Activated CD8-positive, alpha-beta memory T cell treated with anti-CD3 and anti-CD28 coated beads, Interleukin-2, amount 50 U/mL, for 24 hours (primary cell): ENCODE measurements around the gene RIOK3.
"Not testable (repeated sequence)": the region's sequence is repeated elsewhere in the genome, so short reads cannot be mapped to it uniquely, and the experiment has no call there.

Experiments used
- DNase-seq: peaks from one replicate; pipeline ENCODE4 v3.0.0-alpha.2; 2020; ENCODE audit errors: extremely low read depth

RIOK3 gene

DNA sequence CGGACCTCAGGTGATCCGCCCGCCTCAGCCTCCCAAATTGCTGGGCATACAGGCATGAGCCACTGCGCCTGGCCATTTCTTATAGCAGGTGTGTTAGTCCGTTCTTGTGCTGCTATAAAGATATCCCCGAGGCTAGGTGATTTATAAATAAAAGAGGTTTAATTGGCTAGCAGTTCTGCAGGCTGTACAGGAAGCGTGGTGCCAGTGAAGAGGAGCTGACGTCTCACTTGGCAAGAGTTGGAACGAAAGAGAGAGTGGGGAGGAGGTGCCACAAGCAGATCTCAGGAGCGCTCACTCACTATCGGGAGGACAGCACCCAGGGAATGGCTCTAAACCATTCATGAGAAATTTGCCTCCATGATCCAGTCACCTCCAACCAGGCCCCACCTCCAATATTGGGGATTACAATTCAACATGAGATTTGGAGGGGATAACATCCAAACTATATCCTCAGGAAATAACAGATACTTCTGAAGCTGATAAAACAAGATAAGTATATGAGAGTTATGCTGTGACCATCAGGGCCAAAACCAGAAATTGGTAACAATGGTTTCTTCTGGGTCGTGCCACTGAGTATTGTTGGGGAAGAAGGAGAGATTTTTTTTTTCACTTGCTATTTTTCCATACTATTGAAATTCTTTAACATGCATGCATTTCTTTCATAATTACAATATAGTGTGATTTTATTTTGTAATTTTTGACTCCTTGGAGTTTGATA, 42.8 kb downstream of the RIOK3 start:
- DNase-seq, result no peak

DNA sequence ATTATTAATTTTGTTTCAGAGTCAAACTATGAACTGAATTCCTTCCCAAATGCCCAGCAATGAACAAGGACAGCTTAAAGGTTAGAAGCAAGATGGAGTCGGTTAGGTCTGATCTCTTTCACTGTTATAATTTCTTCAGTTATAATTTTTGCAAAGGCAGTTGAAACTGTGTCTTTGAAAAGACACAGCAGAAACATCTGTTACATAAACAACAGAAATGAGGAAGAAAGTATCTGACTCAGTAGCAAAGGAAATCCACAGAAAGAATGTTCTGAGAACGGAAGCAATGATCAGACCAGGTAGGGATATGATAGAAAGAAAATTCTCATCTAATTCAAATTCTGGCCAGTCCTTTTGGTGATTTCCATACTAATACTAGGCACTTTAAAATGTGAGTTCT, 45.0 kb downstream of the RIOK3 start:
- DNase-seq, result no peak

DNA sequence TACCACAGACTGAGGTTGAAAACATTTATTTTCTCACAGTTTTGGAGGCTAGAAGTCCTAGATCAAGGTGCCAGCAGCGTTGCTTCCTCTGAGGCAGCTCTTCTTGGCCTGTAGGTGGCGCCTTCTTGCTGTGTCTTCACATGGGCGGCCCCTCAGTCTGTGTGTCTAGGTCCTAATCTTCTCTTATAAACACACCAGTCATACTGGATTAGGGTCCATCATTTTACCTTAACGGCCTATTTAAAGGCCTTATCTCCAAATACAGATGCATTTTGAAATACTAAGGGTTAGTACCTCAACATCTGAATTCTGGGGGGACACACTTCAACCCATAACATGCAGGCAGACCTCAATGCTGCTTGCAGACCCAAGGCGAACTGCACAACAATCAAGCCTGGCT, 45.8 kb downstream of the RIOK3 start:
- peak; percentile 45 for DNase-seq

DNA sequence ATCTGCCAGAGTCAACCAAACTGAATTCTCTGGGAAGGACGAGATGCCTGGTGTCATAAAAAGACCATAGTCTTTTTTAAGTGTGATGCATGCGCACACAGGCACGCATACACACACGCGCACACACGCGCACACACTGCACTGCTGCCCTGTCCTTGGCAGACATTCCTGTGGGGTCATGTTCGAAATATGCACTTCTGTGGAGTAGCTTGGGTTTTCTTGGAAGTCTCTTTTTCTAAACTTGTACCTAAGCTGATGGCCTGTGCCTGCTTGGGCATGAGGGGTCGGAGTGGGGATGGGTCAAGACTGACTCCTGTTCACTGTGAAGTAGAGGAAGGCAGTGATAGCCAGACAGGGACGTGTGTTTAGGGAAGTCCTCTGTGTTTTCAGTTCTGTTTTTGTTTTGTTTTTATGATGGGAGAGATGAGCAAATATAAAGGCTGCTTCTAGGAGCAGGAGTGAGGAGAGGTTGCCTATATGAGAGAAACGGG, 46.2 kb downstream of the RIOK3 start:
- DNase-seq, result no peak

DNA sequence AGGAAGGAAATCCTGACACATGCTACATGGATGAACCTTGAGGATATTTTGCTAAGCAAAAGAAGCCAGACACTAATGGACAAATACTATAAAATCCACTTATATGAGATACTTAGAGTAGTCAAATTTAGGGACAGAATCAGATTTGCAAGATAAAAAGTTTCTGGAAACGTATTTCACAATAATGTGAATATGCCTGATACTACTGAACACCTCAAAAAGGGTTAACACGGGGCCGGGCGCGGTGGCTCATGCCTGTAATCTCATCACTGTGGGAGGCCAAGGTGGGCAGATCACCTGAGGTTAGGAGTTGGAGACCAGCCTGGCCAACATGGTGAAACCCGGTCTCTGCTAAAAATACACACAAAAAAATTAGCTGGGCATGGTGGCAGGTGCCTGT, 48.5 kb downstream of the RIOK3 start:
- no peak for DNase-seq

DNA sequence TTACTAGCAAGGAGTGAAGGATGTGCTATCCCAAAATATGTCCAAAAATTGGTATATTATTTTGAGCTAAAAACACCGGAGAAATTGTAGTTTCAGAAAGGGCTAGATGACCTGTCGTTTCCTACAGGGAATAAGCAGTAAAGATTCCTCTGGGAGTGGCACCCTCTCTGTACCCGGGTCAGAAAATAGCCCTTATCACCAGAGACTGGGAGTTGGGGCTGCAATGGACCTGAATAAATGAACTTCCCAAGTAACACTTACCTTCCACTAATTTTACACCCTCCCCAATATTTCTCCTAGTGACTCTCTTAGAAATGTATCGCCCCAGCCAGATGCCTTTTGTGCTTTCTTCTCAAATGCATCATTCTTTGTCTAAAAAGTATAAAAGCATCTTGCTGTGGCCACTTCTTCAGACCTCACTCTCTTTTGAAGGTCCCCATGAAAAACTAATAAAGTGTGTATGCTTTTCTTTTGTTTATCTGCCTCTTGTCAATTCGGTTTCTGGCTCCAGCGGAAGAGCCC, 49.5 kb downstream of the RIOK3 start:
- DNase-seq, result no peak

DNA sequence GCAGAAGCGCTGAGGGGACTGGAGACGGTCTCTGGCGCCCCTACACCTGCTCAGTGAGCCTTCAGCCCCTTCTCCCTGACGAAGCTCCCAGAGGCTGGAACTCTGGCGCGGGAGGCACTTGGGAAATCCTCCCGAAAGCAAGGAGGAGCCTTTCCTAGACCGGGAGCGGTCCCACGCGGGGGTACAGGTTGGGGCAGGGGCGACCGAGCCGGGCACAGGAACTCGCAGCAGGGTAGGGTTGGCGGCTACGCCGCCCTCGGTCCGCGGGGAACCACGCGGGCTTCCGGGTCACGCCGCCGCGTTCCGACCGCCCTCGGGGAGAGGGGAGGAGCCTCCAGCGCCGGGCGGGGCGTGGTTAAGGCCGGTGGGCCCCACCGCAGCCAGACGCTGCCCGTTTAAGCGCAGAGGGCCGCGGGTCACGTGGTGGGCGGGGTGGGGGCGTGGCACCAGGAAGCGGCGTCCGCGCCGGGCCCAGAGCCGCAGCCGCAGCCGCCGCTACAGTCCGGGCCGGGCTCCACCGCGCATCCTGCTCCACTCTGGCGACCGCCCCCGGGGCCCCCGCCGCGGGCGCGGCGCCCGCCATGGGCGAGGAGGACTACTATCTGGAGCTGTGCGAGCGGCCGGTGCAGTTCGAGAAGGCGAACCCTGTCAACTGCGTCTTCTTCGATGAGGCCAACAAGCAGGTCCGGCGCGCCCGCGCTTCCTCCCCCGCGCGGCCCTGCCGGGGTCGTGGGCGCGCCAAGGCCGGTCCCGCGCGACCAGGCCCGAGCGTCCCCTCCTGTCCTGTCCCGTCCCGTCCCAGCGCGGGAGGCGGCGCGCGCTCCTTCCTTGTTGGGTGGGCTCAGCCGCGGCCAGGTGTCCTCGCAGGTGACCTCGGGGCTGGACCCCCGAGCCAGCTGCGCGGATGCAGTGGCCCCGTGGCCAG, 50.2 kb downstream of the RIOK3 start, which contains the start of gene RMC1:
TSS of gene RMC1 (plus strand) at position 474 of the 925 bp plus-strand sequence. CDS start at position 582, 108 bp downstream.
- DNase-seq, result peak; percentile 90

DNA sequence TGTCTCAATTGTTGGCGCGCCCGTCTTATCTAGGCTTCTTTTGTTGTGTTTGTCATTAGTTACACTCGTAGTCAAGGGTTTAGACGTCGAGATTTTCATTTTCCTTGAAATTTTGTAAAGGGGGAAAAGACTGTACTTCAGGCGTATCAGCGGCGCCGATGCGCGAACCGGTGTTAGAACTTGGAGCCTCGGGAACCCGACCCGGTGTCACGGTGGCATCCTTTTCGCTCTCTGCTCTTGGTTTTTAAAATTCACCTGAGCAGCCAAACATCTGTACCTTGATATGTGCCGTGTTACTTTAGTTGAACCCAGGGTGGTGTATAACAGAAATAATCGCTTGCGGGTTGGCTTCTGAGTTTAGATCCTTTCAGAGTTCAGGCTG, 50.9 kb downstream of the RIOK3 start:
- DNase-seq, result no peak

DNA sequence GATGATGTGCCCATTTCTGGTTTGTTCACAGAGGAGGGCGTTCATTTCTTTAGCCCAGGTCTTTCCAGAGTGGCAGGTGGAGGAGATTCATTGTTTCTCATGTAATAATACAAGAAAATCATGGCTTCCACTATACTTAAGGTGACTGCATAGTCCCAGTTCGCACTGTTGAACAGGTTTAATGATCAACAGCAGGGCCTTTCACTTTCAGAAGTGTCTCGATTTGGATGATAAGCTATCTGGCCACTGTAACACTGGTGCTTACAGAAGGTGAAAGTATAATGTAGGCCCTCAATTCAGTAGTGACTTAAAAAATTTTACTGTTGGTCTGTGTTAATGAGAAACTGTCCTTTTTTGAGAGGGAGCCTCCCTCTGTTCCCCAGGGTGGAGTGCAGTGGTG, 51.6 kb downstream of the RIOK3 start:
- no peak for DNase-seq

DNA sequence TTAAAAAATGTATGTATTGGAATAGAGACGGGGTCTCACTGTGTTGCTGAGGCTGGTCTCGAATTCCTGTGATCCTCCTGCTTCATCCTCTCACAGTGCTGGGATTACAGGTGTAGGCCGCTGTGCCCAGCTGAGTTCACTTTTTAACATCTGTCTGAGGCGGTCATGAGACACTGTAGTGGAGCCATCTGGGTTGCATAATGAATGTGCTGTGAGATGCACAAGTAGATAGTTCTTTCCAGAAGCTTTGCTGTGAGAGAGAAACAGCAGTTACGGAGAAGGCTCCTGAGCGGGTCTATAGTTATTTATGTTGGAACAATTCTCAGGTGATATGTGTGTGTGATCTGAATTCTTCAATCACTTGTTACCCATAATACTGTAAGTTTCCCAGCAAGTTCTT, 53.3 kb downstream of the RIOK3 start:
- no peak for DNase-seq

DNA sequence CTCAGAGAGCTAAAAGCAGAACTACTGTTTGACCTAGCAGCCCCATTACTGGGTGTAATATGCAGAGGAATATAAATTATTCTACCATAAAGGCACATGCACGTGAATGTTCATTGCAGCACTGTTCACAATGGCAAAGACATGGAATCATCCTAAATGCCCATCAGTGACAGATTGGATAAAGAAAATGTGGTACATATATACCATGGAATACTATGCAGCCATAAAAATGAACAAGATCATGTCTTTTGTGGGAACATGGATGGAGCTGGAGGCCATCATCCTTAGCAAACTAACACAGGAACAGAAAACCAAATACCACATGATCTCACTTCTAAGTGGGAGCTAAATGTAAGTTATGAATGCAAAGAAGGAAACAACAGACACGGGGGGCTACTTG, 57.8 kb downstream of the RIOK3 start:
- not testable (repeated sequence) for DNase-seq

DNA sequence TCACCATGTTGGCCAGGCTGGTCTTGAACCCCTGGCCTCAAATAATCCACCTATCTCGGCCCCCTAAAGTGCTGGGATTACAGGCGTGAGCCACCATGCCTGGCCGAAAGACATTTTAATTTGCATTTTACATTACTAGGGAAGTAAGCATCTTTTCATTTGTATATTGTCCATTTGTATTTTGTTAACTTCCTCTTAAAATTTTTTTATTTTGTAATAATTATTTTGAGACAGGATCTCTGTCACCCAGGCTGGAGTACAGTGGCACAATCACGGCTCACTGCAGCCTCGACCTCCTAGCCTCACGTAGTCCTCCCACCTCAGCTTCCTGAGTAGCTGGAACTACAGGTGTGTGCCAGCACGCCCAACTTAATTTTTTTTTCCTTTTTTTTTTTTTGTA, 59.1 kb downstream of the RIOK3 start:
- DNase-seq, result not testable (repeated sequence)

DNA sequence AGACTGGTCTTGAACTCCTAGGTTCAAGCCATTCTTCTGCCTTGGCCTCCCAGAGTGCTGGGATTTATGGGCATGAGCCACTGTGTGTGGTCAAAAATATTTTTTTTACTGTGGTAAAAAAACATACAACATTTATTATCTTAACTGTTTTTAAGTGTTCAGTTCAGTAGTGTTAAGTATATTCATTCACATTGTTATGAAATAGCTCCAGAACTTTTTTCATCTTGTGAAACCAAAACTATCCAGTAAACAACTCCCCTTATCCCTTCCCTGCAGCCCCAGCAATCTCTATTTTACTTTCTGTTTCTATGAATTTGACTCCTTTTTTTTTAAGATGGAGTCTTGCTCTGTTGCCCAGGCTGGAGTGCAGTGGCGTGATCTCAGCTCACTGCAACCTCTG, 59.6 kb downstream of the RIOK3 start:
- DNase-seq, result no peak

DNA sequence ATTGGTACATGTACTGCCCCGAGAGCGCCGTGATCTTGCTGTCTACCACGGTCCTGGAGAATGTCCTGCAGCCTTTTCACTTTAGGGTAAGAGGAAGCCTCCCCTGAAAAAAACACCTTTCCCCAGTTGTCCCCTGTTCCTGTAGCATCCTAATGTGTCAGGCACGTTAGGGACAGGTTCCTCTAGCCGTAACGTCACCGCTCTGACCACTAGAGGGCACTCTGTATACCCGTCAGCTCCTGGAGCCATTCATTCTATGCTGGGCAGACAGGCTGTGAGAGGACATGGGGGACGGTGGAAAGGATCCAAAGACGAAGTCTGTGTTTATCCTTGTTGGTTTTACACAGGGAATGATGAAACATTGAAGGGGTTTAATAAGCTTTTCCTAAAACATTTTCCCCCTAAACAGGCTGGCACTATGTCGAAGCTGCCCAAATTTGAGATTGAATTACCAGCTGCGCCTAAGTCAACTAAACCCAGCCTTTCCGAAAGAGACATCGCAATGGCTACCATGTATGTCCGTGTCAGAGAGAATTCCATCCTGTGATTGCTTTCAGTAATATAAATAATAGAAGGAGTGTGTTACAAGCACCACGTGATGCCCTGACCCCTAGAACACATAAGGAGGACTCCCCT, 62.9 kb downstream of the RIOK3 start:
- DNase-seq, result peak; percentile 55

DNA sequence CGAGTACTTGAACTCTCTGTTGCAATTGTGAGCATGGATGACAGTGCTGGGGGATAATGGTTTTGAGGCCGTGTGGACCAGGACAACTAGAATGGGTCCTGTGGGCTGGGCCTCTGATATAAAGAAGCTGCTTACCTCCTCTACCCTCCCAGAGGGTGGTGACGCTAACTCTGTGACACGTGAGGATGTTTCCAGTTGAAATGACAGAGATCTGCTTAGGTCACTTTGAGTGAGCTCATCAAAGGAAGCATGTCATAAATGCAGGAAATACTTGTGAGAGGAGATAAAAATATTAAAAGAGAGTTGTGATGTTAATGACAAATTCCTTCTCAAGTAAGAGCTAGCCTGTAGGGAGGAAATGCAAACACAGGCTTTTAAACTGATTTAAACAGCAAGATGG, 66.6 kb downstream of the RIOK3 start:
- no peak for DNase-seq

DNA sequence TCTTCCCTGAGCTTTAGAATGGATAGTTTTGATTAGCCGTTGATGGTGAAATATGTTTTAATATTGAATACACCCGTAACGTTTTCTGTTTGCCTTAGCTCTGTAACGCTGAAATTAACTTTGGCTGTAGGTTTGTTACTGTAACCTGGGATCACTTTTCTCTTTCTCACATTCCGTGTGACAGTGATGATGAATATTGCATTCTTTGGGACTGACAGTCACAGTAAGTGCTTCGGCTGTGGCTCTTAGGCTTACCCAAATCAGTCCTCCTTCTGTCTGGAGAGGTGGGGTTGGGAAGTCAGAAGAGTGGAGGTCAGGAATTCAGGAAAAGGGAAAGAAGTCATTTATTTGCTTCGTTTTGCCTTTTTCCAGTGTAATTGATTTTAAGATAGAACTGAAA, 68.2 kb downstream of the RIOK3 start:
- no peak for DNase-seq

DNA sequence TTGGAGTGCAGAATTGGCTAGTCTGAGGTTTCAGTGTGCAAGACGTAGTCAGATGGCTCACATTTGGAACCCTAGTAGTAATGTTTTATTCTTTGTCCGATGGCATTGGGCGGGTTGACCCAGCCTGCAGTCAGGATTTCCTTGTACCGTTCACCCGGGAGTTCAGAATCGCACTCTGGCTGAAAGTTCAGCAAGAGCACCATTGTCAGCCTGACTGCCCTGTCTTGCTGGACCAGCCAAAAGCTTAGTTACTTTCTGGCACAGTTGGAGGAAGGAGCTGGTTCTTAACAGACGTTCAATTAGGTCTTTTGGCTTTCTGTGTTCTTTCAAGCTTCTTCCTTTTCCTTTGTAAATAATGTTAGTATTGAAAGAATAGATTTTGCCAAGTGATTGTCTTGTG, 68.8 kb downstream of the RIOK3 start:
- DNase-seq, result no peak

DNA sequence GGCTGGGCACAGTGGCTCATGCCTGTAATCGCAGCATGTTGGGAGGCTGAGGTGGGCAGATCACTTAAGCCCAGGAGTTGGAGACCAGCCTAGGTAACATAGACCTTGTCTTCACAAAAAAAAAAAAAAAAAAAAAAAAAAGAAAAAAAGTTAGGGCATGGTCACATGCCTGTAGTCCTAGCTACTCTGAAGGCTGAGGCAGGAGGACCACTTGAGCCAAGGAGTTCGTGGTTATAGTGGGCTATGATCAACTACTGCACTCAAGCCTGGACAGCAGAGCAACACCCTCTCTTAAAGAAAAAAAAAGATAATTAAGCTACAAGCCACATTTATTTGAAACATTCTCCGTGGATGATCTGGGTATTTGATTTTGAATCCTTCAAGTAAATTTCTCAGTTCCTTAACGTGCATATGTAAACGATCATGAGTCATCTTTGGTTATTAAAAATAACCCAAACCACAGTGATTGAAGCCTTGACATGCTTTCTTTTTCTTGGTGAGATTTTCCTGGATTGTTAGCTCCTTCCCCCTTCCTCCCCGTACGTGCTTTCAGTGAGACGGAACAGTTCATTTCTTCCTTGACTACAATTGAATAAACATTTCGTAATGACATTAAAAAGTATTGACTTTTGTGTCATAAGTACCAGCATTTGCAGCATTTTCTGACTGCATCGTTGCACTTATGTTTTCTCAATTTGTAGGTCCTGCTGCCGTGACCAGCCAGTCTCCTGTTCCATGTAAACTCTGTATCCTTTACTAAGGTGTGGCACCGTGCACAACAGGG, 70.5 kb downstream of the RIOK3 start:
- no peak for DNase-seq

DNA sequence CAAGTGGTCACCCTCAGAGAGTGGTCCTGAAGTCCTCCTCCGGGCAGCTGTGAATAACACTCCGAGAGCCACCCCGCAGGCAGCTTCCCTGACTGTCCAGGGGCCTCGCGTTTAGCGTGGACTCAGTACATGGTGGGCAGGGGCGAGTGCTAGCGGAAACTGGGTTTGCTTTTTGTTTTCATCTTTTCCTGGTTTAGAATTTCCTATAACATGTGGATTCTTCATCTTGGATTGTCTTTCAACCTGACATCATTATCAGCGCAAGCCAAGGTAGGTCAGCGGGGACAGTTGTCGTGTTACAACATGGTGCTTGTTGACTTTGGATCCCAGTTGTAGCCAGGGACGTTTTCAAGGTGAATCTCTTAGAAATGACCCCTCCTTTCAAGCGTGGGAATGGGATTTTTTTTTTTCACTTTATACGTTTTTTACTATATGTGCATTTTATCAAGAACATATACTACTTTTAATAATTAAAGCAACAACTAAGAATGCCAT, 71.2 kb downstream of the RIOK3 start:
- DNase-seq, result no peak

DNA sequence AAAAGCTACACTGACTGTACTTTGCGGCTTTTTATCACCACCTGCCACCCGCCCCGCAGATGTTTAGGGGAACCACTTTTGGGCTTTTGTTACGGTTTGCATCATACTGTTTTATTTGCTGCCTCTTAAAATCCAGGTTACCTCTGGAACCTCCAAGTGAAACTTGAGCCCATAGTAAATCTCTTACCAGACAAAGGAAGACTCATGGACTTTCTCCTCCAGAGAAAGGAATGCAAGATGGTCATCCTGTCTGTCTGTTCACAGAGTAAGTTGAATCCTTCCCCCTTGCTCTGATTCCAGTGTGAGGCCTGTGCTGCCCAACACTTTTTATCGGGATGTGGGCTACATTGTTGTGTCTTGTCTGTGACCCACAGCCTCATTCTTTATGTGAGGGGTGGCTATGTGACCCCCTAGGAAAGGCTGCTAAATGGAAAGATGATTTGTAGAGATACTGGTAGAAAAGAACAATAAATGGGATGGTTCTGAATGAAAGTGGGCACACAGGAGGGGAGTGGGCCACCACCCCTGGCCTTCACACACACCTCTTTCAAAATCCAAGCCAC, 73.5 kb downstream of the RIOK3 start:
- DNase-seq, result no peak
